A549 (cell line): Measurements from ENCODE around the gene ANKRD13A. TPM values are rescaled to one million over a fixed set of nuclear protein-coding genes. Genes with fewer than 3 reads are reported as not detected.

Experiments
- ATAC-seq, 2 experiments: fragments of 200-7000 bp in 1 of 2; fragments of >200 bp in 1 of 2; cut with Nextera tagmentation in 1 of 2; cut with Tn5 transposase in 1 of 2; 3 replicates each; pipeline versions ENCODE4 v1.8.0 to v1.9.1; 2018 to 2020; ENCODE audit warnings: mild to moderate bottlenecking in 1 of 2, moderate library complexity in 1 of 2
- CTCF ChIA-PET: fragments of 300-600 bp; sonication (Branson Sonifier 250); formaldehyde crosslinking; extraction: SDS; loops from one replicate; lab custom pipeline; 2021; ENCODE audit warnings: antibody characterized with exemption, inconsistent platforms; lab: Yijun Ruan, JAX
- POLR2A ChIA-PET: fragments of 350-600 bp; formaldehyde crosslinking; extraction: SDS; loops from one replicate; lab custom pipeline; 2021; ENCODE audit warnings: antibody characterized with exemption, inconsistent platforms; lab: Yijun Ruan, JAX
- DNase-seq, 2 experiments: peaks; one replicate each; pipeline versions ENCODE4 v3.0.0 to v3.0.0-alpha.2; 2011 to 2016; ENCODE audit warnings: low read depth in 1 of 2, low spot score in 1 of 2
- FAIRE-seq: peaks from 2 replicates; lab custom pipeline; 2011; peaks lifted over from hg19 to GRCh38; lab: Jason Lieb, UNC
- H3K27ac ChIP-seq, 2 experiments: fragments of >200 bp; sonication (Bioruptor Twin); formaldehyde crosslinking; 3 replicates each; pipeline ENCODE4 v1.5.1; 2016 to 2017
- H3K4me1 ChIP-seq: fragments of >200 bp; sonication (Bioruptor Twin); formaldehyde crosslinking; 3 replicates; pipeline ENCODE4 v1.6.1; 2016
- H3K4me2 ChIP-seq: fragments of >200 bp; sonication (Bioruptor Twin); formaldehyde crosslinking; 3 replicates; pipeline ENCODE4 v1.6.1; 2016
- H3K4me3 ChIP-seq: fragments of >200 bp; sonication (Bioruptor Twin); formaldehyde crosslinking; 3 replicates; pipeline ENCODE4 v1.5.1; 2016
- H3K9me3 ChIP-seq: fragments of >200 bp; sonication (Bioruptor Twin); formaldehyde crosslinking; 3 replicates; pipeline ENCODE4 v1.6.1; 2016
- ATOH8 ChIP-seq: fragments of 250-450 bp; sonication (Bioruptor Pico); IDR thresholded peaks from 2 replicates; pipeline ENCODE4 v1.5.0; 2020; ENCODE audit warnings: low read depth, mild to moderate bottlenecking, moderate library complexity
- CBX2 ChIP-seq: fragments of 200-600 bp; sonication (generic); IDR thresholded peaks from 2 replicates; pipeline ENCODE4 v1.6.1; 2016; ENCODE audit warnings: low read depth, mild to moderate bottlenecking, borderline replicate concordance
- CEBPB ChIP-seq, 2 experiments: fragments of >200 bp in 1 of 2; sonication (Bioruptor Twin) in 1 of 2; formaldehyde crosslinking in 1 of 2; IDR thresholded peaks; 2 replicates each; pipeline ENCODE4 v1.6.1; 2012 to 2016
- CHD2 ChIP-seq: fragments of 150-350 bp; IDR thresholded peaks from 2 replicates; pipeline ENCODE4 v1.6.1; 2014; ENCODE audit warnings: low read length; ENCODE audit not compliant: partially characterized antibody
- CTCF ChIP-seq: fragments of >200 bp; sonication (Bioruptor Twin); formaldehyde crosslinking; IDR thresholded peaks from 3 replicates; pipeline ENCODE4 v1.5.1; 2016
- E2F6 ChIP-seq: IDR thresholded peaks from 2 replicates; pipeline ENCODE4 v1.6.1; 2012; ENCODE audit warnings: low read depth, borderline replicate concordance
- ESRRA ChIP-seq: fragments of 150-350 bp; IDR thresholded peaks from 2 replicates; pipeline ENCODE4 v1.6.1; 2014; ENCODE audit warnings: mild to moderate bottlenecking, low read length, borderline replicate concordance
- FOSB ChIP-seq: fragments of 250-450 bp; sonication (Bioruptor Pico); IDR thresholded peaks from 2 replicates; pipeline ENCODE4 v1.5.0; 2020; ENCODE audit warnings: mild to moderate bottlenecking, moderate library complexity
- FOSL2 ChIP-seq, 2 experiments: fragments of 450-650 bp in 1 of 2; fragments of >200 bp in 1 of 2; sonication (Bioruptor Twin) in 1 of 2; formaldehyde crosslinking; IDR thresholded peaks; 2 replicates each; pipeline versions ENCODE4 v1.5.0 to v1.6.1; 2016 to 2020; ENCODE audit warnings: mild to moderate bottlenecking in 1 of 2, moderate library complexity in 1 of 2
- HEYL ChIP-seq: fragments of 250-450 bp; sonication (Bioruptor Pico); IDR thresholded peaks from 2 replicates; pipeline ENCODE4 v1.8.0; 2021; ENCODE audit warnings: mild to moderate bottlenecking, moderate library complexity
- HOXA7 ChIP-seq: fragments of 250-450 bp; sonication (Bioruptor Pico); IDR thresholded peaks from 2 replicates; pipeline ENCODE4 v1.5.0; 2020; ENCODE audit warnings: mild to moderate bottlenecking, moderate library complexity
- HOXB13 ChIP-seq: fragments of 250-450 bp; sonication (Bioruptor Pico); IDR thresholded peaks from 2 replicates; pipeline ENCODE4 v1.5.0; 2020; ENCODE audit warnings: low read depth, mild to moderate bottlenecking, moderate library complexity
- HOXB5 ChIP-seq: fragments of 250-450 bp; sonication (Bioruptor Pico); IDR thresholded peaks from 2 replicates; pipeline ENCODE4 v1.5.0; 2020; ENCODE audit warnings: mild to moderate bottlenecking, moderate library complexity
- JUNB ChIP-seq: fragments of >200 bp; sonication (Bioruptor Twin); formaldehyde crosslinking; IDR thresholded peaks from 2 replicates; pipeline ENCODE4 v1.6.1; 2016
- KDM1A ChIP-seq: fragments of 200-600 bp; sonication (generic); IDR thresholded peaks from 2 replicates; pipeline ENCODE4 v1.6.1; 2016; ENCODE audit warnings: low read depth, mild to moderate bottlenecking
- MAFK ChIP-seq: fragments of 450-650 bp; IDR thresholded peaks from 2 replicates; pipeline ENCODE4 v1.6.1; 2014; ENCODE audit not compliant: partially characterized antibody
- MYC ChIP-seq: IDR thresholded peaks from 2 replicates; pipeline ENCODE4 v1.6.1; 2012; ENCODE audit warnings: mild to moderate bottlenecking, inconsistent platforms, low read length, improper control_type of control experiment, borderline replicate concordance
- NFE2L2 ChIP-seq: fragments of 150-350 bp; conservative IDR thresholded peaks from 2 replicates; pipeline ENCODE4 v1.6.1; 2014; ENCODE audit warnings: low read length
- PBX3 ChIP-seq: IDR thresholded peaks from 2 replicates; pipeline ENCODE4 v1.6.1; 2012
- PHF8 ChIP-seq: fragments of 200-600 bp; sonication (generic); IDR thresholded peaks from 2 replicates; pipeline ENCODE4 v1.6.1; 2016; ENCODE audit warnings: low read depth, mild to moderate bottlenecking, antibody characterized with exemption, moderate library complexity, borderline replicate concordance
- POLR2AphosphoS2 ChIP-seq: conservative IDR thresholded peaks from 2 replicates; pipeline ENCODE4 v1.6.1; 2012; ENCODE audit warnings: low read length, improper control_type of control experiment, inconsistent platforms
- RAD21 ChIP-seq, 2 experiments: fragments of >200 bp in 1 of 2; sonication (Bioruptor Twin) in 1 of 2; formaldehyde crosslinking in 1 of 2; IDR thresholded peaks in 1 of 2; conservative IDR thresholded peaks in 1 of 2; 2 replicates in 1 of 2; 3 replicates in 1 of 2; pipeline ENCODE4 v1.6.1; 2012 to 2018; ENCODE audit warnings: inconsistent platforms in 1 of 2
- RFX5 ChIP-seq: fragments of 450-650 bp; IDR thresholded peaks from 2 replicates; pipeline ENCODE4 v1.7.1; 2014; ENCODE audit warnings: antibody characterized with exemption, mild to moderate bottlenecking, moderate library complexity
- TP53 ChIP-seq: fragments of 250-450 bp; sonication (Bioruptor Pico); IDR thresholded peaks from 2 replicates; pipeline ENCODE4 v1.5.0; 2021; ENCODE audit warnings: mild to moderate bottlenecking, moderate library complexity
- ZC3H11A ChIP-seq: fragments of 450-650 bp; IDR thresholded peaks from 2 replicates; pipeline ENCODE4 v1.6.1; 2014; ENCODE audit warnings: antibody characterized with exemption, mild to moderate bottlenecking
- ZFP36 ChIP-seq: fragments of 450-650 bp; IDR thresholded peaks from 2 replicates; pipeline ENCODE4 v1.6.1; 2014; ENCODE audit warnings: borderline replicate concordance; ENCODE audit not compliant: partially characterized antibody
- ZSCAN20 ChIP-seq: fragments of 250-450 bp; sonication (Bioruptor Pico); IDR thresholded peaks from 2 replicates; pipeline ENCODE4 v1.8.0; 2022; ENCODE audit warnings: mild to moderate bottlenecking, moderate library complexity
- WGBS: methylation state at CpG from one replicate; pipeline ENCODE4 v1.1.6; 2017; ENCODE audit errors: missing lambda C conversion rate; 5-methylcytosine and 5-hydroxymethylcytosine counted together
- polyA plus RNA-seq, 4 experiments: library from polyadenylated mRNA; depleted of rRNA in 3 of 4; stranded (reverse); fragments of >200 nt; fragmentation: RNase III in 1 of 4; extraction: RNeasy Plus Mini Kit Qiagen cat#74134 plus additional on column Dnase treatment in 1 of 4; gene quantifications; 2 replicates in 3 of 4; 3 replicates in 1 of 4; pipeline ENCODE4 v1.2.3, GENCODE V29; 2011 to 2017

Gene ANKRD13A
- polyA plus RNA-seq, 2 of the 4 experiments (the other 2 are of a cell fraction), result 12.1 to 23.8 TPM

- Histone ChIP-seq H3K4me2 (no peak overlapping the region), H3K27ac (no peak overlapping the region), H3K4me3 (no peak overlapping the region), H3K9me3 (no peaks in the 10 kb centered on the region), H3K4me1 (0 out of 3 replicates have a peak, but pooled peaks cover 4% of the 10 kb centered on the region)
- FAIRE-seq (no peak), ATAC-seq (no peak), DNase-seq (no peak)
- ChIA-PET CTCF (interaction anchor here (0.6 kb wide), 1 partner anchor 42 kb away, joined by 3 read pairs; no protein-coding TSS in a partner anchor), POLR2A (no interaction called here)
- TF ChIP-seq HOXA7, result no peak
- TF ChIP-seq PHF8, result no peak
- no peak for TF ChIP-seq ATOH8 (CRISPR knock-in tag)
- TF ChIP-seq ESRRA, result no peak
- TF ChIP-seq TP53, result no peak
- no peak for TF ChIP-seq NFE2L2
- no peak for TF ChIP-seq CBX2
- TF ChIP-seq KDM1A, result no peak
- no peak for TF ChIP-seq CTCF
- TF ChIP-seq HOXB5 (CRISPR knock-in tag), result no peak
- TF ChIP-seq HEYL (CRISPR knock-in tag), result no peak
- TF ChIP-seq CHD2, result no peak
- no peak for TF ChIP-seq ZFP36
- no peak for TF ChIP-seq PBX3
- TF ChIP-seq RAD21 (conservative IDR thresholded peaks at IDR 0.05 in 1 of 2, IDR thresholded peaks at IDR 0.05 in 1 of 2), result no peak
- no peak for TF ChIP-seq MYC
- no peak for TF ChIP-seq POLR2AphosphoS2
- no peak for TF ChIP-seq ZC3H11A
- no peak for TF ChIP-seq HOXB13 (CRISPR knock-in tag)
- TF ChIP-seq CEBPB (IDR thresholded peaks at IDR 0.05), result no peak
Measured at GRCh38 chr12:109950625-109951024, 48.6 kb upstream of the ANKRD13A start.

- DNase-seq, result no peak
- 0 out of 3 replicates have a peak, but pooled peaks cover 4% of the 10 kb centered on the region for H3K4me1 ChIP-seq
- no peak for FAIRE-seq
- ChIA-PET POLR2A (no interaction called here), CTCF (interaction anchor here (0.6 to 1.2 kb wide), 3 partner anchors 23 to 106 kb away, joined by 3 to 6 read pairs (median 3); no protein-coding TSS in a partner anchor)
- no peaks in the 10 kb centered on the region for H3K9me3 ChIP-seq
- WGBS, result 65% methylated on average over 5 of the region's 5 CpGs
- H3K4me2 ChIP-seq, result no peak overlapping the region
- H3K27ac ChIP-seq, result no peak overlapping the region
- TF ChIP-seq CHD2 (no peak), PHF8 (no peak)
- TF ChIP-seq, all 56 proteins: peak for 0
- no peak overlapping the region for H3K4me3 ChIP-seq
- ATAC-seq, result no peak
Measured at GRCh38 chr12:109951136-109951535, 48.1 kb upstream of the ANKRD13A start.

- no peak for DNase-seq
Measured at GRCh38 chr12:109951751-109952150, 47.5 kb upstream of the ANKRD13A start.

More at GRCh38 chr12:109951751-109952150, 47.5 kb upstream of the ANKRD13A start:
- Histone ChIP-seq H3K4me3 (no peak overlapping the region), H3K27ac (no peak overlapping the region), H3K4me2 (no peak overlapping the region)
- FAIRE-seq, result no peak
- TF ChIP-seq RFX5 (no peak), CTCF (no peak), ZC3H11A (no peak), FOSB (CRISPR knock-in tag) (no peak), CBX2 (no peak), JUNB (no peak), FOSL2 (IDR thresholded peaks at IDR 0.05) (no peak), FOSL2 (CRISPR knock-in tag; IDR thresholded peaks at IDR 0.05) (no peak), ZSCAN20 (CRISPR knock-in tag) (no peak), RAD21 (conservative IDR thresholded peaks at IDR 0.05 in 1 of 2, IDR thresholded peaks at IDR 0.05 in 1 of 2) (no peak), MAFK (no peak), E2F6 (no peak)
- TF ChIP-seq, all 56 proteins: peak for 0
- peak; percentile 37 to 40; a peak in 5 of 6 replicates for ATAC-seq
- POLR2A ChIA-PET, result no interaction called here
- WGBS, result 89% methylated on average over 7 of the region's 7 CpGs
- CTCF ChIA-PET, result interaction anchor here (0.8 to 1.2 kb wide), 5 partner anchors 9 to 106 kb away, joined by 3 to 6 read pairs (median 3); no protein-coding TSS in a partner anchor
- Histone ChIP-seq H3K4me1 (0 out of 3 replicates have a peak, but pooled peaks cover 4% of the 10 kb centered on the region), H3K9me3 (no peaks in the 10 kb centered on the region)
